ENCODE measurements around the gene ADGRL2. TPM values are rescaled to one million over a fixed set of nuclear protein-coding genes. Genes with fewer than 3 reads are reported as not detected.

ADGRL2 gene
- total and polyA plus RNA-seq, 9 of the 15 experiments (the other 6 are each of a cell fraction or from before 2014, with no cell fraction given): 0.03 to 0.15 (median 0.13) TPM; not detected in 6

GRCh38 chr1:81889166-81889565 lies 88.4 kb downstream of the ADGRL2 start (continued):
- TF ChIP-seq ZNF407 (IDR thresholded peaks at IDR 0.05; ENCODE audit: low read depth) (no peak), ILF3 (IDR thresholded peaks at IDR 0.05; ENCODE audit: borderline replicate concordance) (no peak), L3MBTL2 (IDR thresholded peaks at IDR 0.05) (no peak), SREBF1 (IDR thresholded peaks at IDR 0.05; ENCODE audit: borderline replicate concordance, low read depth, low read length) (no peak)
- TF ChIP-seq, protein P1, sequence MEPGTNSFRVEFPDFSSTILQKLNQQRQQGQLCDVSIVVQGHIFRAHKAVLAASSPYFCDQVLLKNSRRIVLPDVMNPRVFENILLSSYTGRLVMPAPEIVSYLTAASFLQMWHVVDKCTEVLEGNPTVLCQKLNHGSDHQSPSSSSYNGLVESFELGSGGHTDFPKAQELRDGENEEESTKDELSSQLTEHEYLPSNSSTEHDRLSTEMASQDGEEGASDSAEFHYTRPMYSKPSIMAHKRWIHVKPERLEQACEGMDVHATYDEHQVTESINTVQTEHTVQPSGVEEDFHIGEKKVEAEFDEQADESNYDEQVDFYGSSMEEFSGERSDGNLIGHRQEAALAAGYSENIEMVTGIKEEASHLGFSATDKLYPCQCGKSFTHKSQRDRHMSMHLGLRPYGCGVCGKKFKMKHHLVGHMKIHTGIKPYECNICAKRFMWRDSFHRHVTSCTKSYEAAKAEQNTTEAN (CRISPR knock-in tag; IDR thresholded peaks at IDR 0.05): no peak
- TF ChIP-seq, protein P2, sequence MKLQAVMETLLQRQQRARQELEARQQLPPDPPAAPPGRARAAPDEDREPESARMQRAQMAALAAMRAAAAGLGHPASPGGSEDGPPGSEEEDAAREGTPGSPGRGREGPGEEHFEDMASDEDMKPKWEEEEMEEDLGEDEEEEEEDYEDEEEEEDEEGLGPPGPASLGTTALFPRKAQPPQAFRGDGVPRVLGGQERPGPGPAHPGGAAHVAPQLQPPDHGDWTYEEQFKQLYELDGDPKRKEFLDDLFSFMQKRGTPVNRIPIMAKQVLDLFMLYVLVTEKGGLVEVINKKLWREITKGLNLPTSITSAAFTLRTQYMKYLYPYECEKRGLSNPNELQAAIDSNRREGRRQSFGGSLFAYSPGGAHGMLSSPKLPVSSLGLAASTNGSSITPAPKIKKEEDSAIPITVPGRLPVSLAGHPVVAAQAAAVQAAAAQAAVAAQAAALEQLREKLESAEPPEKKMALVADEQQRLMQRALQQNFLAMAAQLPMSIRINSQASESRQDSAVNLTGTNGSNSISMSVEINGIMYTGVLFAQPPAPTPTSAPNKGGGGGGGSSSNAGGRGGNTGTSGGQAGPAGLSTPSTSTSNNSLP (IDR thresholded peaks at IDR 0.05; ENCODE audit: borderline replicate concordance, low read depth, low read length): no peak
- TF ChIP-seq, protein P3, sequence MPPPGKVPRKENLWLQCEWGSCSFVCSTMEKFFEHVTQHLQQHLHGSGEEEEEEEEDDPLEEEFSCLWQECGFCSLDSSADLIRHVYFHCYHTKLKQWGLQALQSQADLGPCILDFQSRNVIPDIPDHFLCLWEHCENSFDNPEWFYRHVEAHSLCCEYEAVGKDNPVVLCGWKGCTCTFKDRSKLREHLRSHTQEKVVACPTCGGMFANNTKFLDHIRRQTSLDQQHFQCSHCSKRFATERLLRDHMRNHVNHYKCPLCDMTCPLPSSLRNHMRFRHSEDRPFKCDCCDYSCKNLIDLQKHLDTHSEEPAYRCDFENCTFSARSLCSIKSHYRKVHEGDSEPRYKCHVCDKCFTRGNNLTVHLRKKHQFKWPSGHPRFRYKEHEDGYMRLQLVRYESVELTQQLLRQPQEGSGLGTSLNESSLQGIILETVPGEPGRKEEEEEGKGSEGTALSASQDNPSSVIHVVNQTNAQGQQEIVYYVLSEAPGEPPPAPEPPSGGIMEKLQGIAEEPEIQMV (tag; conservative IDR thresholded peaks at IDR 0.05; ENCODE audit: low read depth): no peak
- TF ChIP-seq, protein P4, sequence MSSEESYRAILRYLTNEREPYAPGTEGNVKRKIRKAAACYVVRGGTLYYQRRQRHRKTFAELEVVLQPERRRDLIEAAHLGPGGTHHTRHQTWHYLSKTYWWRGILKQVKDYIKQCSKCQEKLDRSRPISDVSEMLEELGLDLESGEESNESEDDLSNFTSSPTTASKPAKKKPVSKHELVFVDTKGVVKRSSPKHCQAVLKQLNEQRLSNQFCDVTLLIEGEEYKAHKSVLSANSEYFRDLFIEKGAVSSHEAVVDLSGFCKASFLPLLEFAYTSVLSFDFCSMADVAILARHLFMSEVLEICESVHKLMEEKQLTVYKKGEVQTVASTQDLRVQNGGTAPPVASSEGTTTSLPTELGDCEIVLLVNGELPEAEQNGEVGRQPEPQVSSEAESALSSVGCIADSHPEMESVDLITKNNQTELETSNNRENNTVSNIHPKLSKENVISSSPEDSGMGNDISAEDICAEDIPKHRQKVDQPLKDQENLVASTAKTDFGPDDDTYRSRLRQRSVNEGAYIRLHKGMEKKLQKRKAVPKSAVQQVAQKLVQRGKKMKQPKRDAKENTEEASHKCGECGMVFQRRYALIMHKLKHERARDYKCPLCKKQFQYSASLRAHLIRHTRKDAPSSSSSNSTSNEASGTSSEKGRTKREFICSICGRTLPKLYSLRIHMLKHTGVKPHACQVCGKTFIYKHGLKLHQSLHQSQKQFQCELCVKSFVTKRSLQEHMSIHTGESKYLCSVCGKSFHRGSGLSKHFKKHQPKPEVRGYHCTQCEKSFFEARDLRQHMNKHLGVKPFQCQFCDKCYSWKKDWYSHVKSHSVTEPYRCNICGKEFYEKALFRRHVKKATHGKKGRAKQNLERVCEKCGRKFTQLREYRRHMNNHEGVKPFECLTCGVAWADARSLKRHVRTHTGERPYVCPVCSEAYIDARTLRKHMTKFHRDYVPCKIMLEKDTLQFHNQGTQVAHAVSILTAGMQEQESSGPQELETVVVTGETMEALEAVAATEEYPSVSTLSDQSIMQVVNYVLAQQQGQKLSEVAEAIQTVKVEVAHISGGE (CRISPR knock-in tag; IDR thresholded peaks at IDR 0.05): no peak
